ENCODE data around the gene ANGPTL2.

The ANGPTL2 gene

GRCh38 chr9:127078988-127079387 is 43.4 kb downstream of the ANGPTL2 start:
- no peak for ATAC-seq
- no peak for TF ChIP-seq TCF4 (CRISPR knock-in tag; IDR thresholded peaks at IDR 0.05; ENCODE audit: borderline replicate concordance)
- no peak for TF ChIP-seq RARB (CRISPR knock-in tag; IDR thresholded peaks at IDR 0.05)
- TF ChIP-seq SNAI2 (CRISPR knock-in tag; IDR thresholded peaks at IDR 0.05): no peak
- no peak for TF ChIP-seq GLIS3 (CRISPR knock-in tag; IDR thresholded peaks at IDR 0.05)
- TF ChIP-seq TOX (CRISPR knock-in tag; IDR thresholded peaks at IDR 0.05; ENCODE audit: borderline replicate concordance): no peak
- no peak for TF ChIP-seq ARNTL (CRISPR knock-in tag; IDR thresholded peaks at IDR 0.05; ENCODE audit: borderline replicate concordance, low read depth)
- no peak for TF ChIP-seq CSRNP3 (CRISPR knock-in tag; IDR thresholded peaks at IDR 0.05)

GRCh38 chr9:127078336-127078735 is 44.1 kb downstream of the ANGPTL2 start:
- ATAC-seq: no peak
- TF ChIP-seq ZNF70 (CRISPR knock-in tag; IDR thresholded peaks at IDR 0.05): no peak
- no peak for TF ChIP-seq GLIS3 (CRISPR knock-in tag; IDR thresholded peaks at IDR 0.05)
- no peak for TF ChIP-seq CREB5 (CRISPR knock-in tag; IDR thresholded peaks at IDR 0.05; ENCODE audit: low read depth)
- no peak for TF ChIP-seq ZNF565 (CRISPR knock-in tag; conservative IDR thresholded peaks at IDR 0.05; ENCODE audit: low read depth)
- TF ChIP-seq ISL1 (CRISPR knock-in tag; IDR thresholded peaks at IDR 0.05): no peak
- no peak for TF ChIP-seq ZC3H10 (CRISPR knock-in tag; IDR thresholded peaks at IDR 0.05)
- TF ChIP-seq CSDC2 (CRISPR knock-in tag; IDR thresholded peaks at IDR 0.05): no peak
- no peak for TF ChIP-seq ZFP30 (CRISPR knock-in tag; IDR thresholded peaks at IDR 0.05)
- TF ChIP-seq RARB (CRISPR knock-in tag; IDR thresholded peaks at IDR 0.05): no peak
- TF ChIP-seq TOX (CRISPR knock-in tag; IDR thresholded peaks at IDR 0.05; ENCODE audit: borderline replicate concordance): no peak
- no peak for TF ChIP-seq ESRRG (CRISPR knock-in tag; IDR thresholded peaks at IDR 0.05)
- no peak for TF ChIP-seq ZFP3 (CRISPR knock-in tag; IDR thresholded peaks at IDR 0.05)
- no peak for TF ChIP-seq ZNF8 (CRISPR knock-in tag; IDR thresholded peaks at IDR 0.05)
- TF ChIP-seq TCF4 (CRISPR knock-in tag; IDR thresholded peaks at IDR 0.05; ENCODE audit: borderline replicate concordance): no peak
- TF ChIP-seq PPARA (CRISPR knock-in tag; IDR thresholded peaks at IDR 0.05; ENCODE audit: borderline replicate concordance): no peak
- no peak for TF ChIP-seq ARNTL (CRISPR knock-in tag; IDR thresholded peaks at IDR 0.05; ENCODE audit: borderline replicate concordance, low read depth)

GRCh38 chr9:127077644-127077946 is 44.8 kb downstream of the ANGPTL2 start:
- ATAC-seq: no peak
- TF ChIP-seq PPARA (CRISPR knock-in tag; IDR thresholded peaks at IDR 0.05; ENCODE audit: borderline replicate concordance) (no peak), POU6F1 (CRISPR knock-in tag; IDR thresholded peaks at IDR 0.05; ENCODE audit: borderline replicate concordance, low read depth) (no peak), RARB (CRISPR knock-in tag; IDR thresholded peaks at IDR 0.05) (no peak), ESRRG (CRISPR knock-in tag; IDR thresholded peaks at IDR 0.05) (no peak), TSHZ2 (CRISPR knock-in tag; IDR thresholded peaks at IDR 0.05) (no peak), ZFP30 (CRISPR knock-in tag; IDR thresholded peaks at IDR 0.05) (no peak), TOX (CRISPR knock-in tag; IDR thresholded peaks at IDR 0.05; ENCODE audit: borderline replicate concordance) (no peak), ARNTL (CRISPR knock-in tag; IDR thresholded peaks at IDR 0.05; ENCODE audit: borderline replicate concordance, low read depth) (no peak)

- no peak for TF ChIP-seq BACH2 (CRISPR knock-in tag; IDR thresholded peaks at IDR 0.05; ENCODE audit: borderline replicate concordance)
- TF ChIP-seq ZFP3 (CRISPR knock-in tag; IDR thresholded peaks at IDR 0.05): no peak
- TF ChIP-seq ESRRG (CRISPR knock-in tag; IDR thresholded peaks at IDR 0.05): no peak
- TF ChIP-seq TSHZ2 (CRISPR knock-in tag; IDR thresholded peaks at IDR 0.05): no peak
- no peak for TF ChIP-seq ZC3H10 (CRISPR knock-in tag; IDR thresholded peaks at IDR 0.05)
- no peak for TF ChIP-seq CSRNP3 (CRISPR knock-in tag; IDR thresholded peaks at IDR 0.05)
- TF ChIP-seq CSDC2 (CRISPR knock-in tag; IDR thresholded peaks at IDR 0.05): no peak
- TF ChIP-seq CREB5 (CRISPR knock-in tag; IDR thresholded peaks at IDR 0.05; ENCODE audit: low read depth): no peak
- no peak for TF ChIP-seq TCF4 (CRISPR knock-in tag; IDR thresholded peaks at IDR 0.05; ENCODE audit: borderline replicate concordance)
These were observed 45.4 kb downstream of the ANGPTL2 start for GRCh38 chr9:127076860-127077643.

More at GRCh38 chr9:127076860-127077643, 45.4 kb downstream of the ANGPTL2 start:
- ATAC-seq: no peak
